Sigmoid colon (tissue), 3 donors: ENCODE data around the gene LTV1.

Experiments used
- CTCF ChIP-seq, 4 experiments: fragments of 450-650 bp in 3 of 4; fragments of 200-600 bp in 1 of 4; IDR thresholded peaks; one replicate each; pipeline ENCODE4 v1.5.1; 2016 to 2019; ENCODE audit warnings: antibody characterized with exemption in 4 of 4, mild to moderate bottlenecking in 3 of 4, moderate library complexity in 2 of 4
- POLR2A ChIP-seq, 2 donors: fragments of 450-650 bp; IDR thresholded peaks; one replicate each; pipeline ENCODE4 v1.6.1; 2016; ENCODE audit warnings: antibody characterized with exemption in 2 of 2, mild to moderate bottlenecking in 2 of 2, moderate library complexity in 2 of 2

GRCh38 chr6:143810745-143811144 is 32.4 kb upstream of the LTV1 start:
- TF ChIP-seq CTCF (IDR thresholded peaks at IDR 0.05), result no peak
- TF ChIP-seq POLR2A (IDR thresholded peaks at IDR 0.05), result no peak
